HG02852 (cell line): ENCODE measurements around the gene MTRFR.

Experiments
- ATAC-seq: cut with Tn5 transposase; IDR thresholded peaks from one replicate; pipeline ENCODE4 v1.9.1; 2021; ENCODE audit warnings: mild to moderate bottlenecking, moderate library complexity; ENCODE audit not compliant: unreplicated experiment

Gene MTRFR

DNA sequence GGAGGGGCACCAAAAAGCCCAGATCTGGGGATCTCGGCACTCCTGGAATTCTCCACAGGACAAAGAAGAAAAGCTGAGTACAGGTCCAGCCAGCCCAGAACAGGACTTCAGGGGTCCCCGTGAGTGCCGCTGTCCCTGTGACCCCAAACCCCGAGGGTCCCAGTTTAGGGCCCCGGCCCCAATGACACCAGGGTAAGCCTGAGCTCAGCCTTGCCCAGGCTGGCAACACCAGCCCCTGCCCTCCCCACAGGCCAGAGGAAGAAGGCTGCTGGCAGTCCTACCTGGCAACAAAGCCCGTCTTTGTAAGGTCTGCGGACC, 36.6 kb downstream of the MTRFR start:
- ATAC-seq = no peak

- peak; percentile 2 for ATAC-seq
These were observed 37.2 kb downstream of the MTRFR start for GRCh38 chr12:123270214-123271000.

DNA sequence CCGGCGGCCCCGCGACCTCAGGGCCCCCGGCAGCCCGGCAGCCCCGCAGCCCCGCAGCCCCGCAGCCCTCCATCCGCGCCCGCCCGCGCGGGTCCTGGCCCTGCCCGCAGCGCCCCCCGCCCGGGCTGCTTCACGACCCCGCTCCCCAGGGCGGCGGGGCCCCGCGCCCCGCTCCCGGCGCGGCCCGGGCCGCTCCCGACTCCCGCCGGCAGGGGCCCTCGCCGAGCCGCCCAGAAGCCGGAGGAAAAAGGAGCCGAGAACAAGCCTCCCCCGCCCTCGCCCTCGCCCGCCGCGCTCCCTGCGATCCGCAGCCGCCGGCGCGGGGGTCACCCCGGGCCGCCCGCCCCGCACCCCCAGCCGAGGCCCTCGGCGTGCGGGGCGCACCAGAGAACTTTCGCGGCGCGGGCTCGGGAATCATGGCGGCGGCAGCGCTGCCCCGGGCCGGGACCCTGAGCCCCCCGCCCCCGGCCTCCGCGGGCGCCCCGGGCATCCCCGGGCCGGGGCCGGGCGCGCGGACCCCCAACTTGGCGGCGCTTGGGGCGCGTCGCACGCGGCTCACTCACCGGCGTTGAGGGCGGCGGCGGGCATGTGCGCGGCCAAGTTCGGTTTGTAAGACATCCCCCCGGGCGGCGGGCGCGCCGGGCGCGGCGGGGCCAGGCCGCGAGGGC, 37.9 kb downstream of the MTRFR start:
- ATAC-seq = peak; percentile 65

DNA sequence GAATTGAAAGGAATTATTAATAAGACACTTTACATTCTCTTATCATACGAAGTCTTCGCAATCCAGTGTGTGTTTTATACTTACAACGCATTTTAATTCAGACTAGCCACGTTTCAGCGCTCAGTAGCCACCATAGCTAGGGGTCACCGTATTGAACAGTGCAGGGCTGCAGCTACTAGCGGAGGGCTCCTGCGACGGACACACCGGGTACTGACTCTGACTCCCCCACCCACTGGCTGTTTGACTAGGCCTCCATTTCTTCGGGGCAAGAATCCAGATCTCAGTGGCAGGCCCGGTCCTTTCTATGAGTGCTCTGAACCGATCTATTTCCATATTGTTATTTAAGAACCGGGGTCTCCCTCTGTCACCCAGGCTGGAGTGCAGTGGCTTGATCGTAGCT, 39.9 kb downstream of the MTRFR start:
- ATAC-seq = no peak

- peak; percentile 64 for ATAC-seq
These were observed 44.9 kb downstream of the MTRFR start for GRCh38 chr12:123278101-123278627.

DNA sequence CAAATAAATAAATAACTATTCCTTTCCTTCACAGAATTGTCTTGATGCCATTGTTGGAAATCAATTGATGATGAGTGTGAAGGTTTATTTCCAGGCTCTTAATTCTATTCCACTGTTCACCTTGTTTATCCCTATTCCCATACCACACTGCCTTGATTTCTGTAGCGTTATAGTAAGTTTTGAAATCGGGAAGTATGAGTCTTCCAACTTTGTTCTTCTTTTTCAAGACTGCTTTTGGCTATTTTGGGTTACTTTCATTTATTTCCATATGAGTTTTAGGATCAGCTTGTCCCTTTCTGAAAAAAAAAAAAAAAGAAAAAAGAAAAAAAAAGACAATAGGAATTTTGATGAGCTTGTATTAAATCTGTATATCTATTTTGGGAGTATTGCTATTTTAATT, 47.7 kb downstream of the MTRFR start:
- ATAC-seq = no peak

- no peak for ATAC-seq
These were observed 48.9 kb downstream of the MTRFR start for GRCh38 chr12:123282111-123282510.

- ATAC-seq = no peak
These were observed 50.2 kb downstream of the MTRFR start for GRCh38 chr12:123283461-123283860.

GRCh38 chr12:123284669-123285068, 51.4 kb downstream of the MTRFR start:
- no peak for ATAC-seq

DNA sequence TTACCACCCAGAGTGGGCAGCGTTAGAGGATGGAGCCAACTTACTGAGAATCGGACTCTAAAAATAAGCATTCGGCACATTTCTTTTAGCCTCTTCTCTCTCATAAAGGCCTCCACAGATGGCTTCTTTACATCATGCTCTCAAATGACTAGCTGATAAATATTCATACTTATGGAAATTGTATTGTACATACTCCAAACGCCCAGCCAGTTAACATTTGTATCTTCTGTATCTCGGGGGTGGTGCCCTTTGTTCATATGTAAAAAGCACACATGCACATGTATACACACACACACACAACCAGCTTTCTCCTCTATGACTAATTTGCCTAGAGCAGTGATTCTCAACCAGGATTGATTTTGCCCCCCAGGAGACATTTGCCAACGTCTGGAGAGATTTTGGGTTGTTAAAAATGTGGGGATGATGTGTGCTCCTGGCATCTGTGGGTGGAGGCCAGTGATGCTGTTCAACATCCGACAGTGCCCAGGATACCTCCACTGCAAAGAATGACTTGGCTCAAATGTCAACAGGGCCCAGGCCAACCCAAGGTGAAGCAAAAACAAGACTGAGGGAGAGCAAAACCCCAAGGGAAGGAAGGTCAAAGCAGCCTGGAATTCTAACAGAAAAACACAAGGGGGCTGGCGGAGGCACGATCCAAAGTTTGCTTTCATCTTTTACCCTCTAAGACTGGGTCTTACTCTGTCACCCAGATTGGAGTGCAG, 53.6 kb downstream of the MTRFR start:
- ATAC-seq = no peak

GRCh38 chr12:123288751-123289346, 55.6 kb downstream of the MTRFR start:
- ATAC-seq = no peak

GRCh38 chr12:123289911-123290310, 56.7 kb downstream of the MTRFR start:
- no peak for ATAC-seq

DNA sequence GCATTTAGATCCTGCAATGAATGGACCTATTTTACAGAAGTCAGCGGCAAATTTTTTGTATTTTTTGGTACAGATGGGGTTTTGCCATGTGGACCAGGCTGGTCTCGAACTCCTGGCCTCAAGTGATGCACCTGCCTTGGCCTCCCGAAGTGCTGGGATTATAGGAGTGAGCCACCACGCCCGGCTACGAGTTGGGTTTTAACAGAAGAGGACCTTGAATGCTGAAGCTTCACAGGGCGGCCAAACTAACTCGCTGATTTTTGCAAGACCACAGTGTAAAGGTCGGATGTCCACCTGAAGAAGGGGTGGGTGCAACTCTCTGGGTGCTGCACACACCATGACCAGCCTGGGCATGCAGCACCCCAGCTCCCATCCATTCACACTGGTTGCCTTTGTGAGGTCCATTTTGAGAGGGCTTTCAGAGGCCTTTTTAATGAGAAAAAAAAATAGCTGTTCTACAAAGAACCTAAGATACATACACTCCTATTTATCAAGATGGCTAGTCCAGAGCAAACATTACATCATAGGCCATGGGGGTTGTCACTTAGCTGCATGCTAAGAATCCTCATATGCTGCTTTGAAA, 60.0 kb downstream of the MTRFR start:
- no peak for ATAC-seq

DNA sequence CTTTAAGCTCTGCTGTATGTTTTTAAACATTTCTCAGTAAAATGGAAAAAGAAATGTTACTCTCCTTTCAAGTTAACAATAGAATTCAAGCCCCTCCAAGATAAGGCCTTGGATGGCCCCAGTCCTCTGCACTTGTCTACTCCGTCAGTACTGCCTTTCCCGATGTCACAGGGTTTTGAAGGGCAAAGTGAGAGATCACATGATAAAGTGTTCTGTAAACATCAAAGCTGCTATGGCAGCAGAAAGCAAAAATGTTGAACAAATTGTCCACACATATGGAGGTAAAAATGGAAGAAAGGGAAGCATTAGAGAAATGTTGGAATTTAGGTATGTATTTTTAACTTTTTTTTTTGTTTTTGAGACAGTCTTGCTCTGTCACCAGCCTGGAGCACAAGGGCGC, 71.9 kb downstream of the MTRFR start:
- ATAC-seq = no peak

GRCh38 chr12:123306200-123306599, 73.0 kb downstream of the MTRFR start:
- ATAC-seq = no peak
